ENCODE results near the gene NFU1. TPM values are rescaled to one million over a fixed set of nuclear protein-coding genes. Genes with fewer than 3 reads are reported as not detected.
A peak's percentile ranks its signal among the peaks of the same experiment; 100 is the strongest.
"Not testable (repeated sequence)": the region's sequence is repeated elsewhere in the genome, so short reads cannot be mapped to it uniquely, and the experiment has no call there.

NFU1 gene
- polyA plus RNA-seq, 12 donors = 40.2 to 61.5 (median 53.4) TPM; not detected in 1

DNA sequence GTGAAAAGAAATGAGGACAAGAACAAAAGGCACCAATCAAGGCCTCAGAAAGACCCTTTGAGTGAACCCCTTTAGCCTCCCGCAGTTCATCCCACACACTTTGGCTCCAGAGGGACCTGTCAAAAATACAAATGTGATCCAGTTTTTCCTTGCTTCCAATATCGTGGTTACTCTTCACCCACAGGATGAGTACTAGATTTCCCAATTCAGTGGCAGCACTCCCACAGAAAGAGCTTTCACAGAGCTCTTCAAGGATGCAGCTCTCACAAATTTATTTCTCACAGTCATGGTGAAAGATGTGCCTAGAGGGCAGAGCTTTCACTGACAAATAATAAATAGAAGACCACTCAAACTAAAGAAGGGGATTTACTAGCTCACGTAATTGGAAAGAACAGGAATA is 47.2 kb downstream of the NFU1 start:
- no peak for DNase-seq

DNA sequence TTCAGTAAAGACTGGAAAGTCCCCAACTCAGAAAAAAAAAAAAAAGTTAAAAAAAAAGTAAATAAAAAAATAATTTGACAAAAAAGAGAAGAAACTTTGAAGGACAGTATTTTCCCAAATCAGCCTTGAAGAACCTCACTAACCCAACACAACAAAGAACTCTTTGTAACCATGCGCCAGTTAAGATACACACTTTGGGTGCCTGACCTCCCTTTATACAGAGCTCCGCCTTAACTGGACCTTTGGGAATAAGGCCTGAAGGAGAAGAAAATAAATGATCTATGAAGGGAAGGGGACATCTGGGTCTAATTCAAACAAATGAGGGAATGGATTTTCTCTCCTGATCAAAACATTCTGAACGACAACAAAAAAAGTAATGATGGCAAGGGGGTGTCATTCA is 48.0 kb downstream of the NFU1 start:
- DNase-seq = no peak

DNA sequence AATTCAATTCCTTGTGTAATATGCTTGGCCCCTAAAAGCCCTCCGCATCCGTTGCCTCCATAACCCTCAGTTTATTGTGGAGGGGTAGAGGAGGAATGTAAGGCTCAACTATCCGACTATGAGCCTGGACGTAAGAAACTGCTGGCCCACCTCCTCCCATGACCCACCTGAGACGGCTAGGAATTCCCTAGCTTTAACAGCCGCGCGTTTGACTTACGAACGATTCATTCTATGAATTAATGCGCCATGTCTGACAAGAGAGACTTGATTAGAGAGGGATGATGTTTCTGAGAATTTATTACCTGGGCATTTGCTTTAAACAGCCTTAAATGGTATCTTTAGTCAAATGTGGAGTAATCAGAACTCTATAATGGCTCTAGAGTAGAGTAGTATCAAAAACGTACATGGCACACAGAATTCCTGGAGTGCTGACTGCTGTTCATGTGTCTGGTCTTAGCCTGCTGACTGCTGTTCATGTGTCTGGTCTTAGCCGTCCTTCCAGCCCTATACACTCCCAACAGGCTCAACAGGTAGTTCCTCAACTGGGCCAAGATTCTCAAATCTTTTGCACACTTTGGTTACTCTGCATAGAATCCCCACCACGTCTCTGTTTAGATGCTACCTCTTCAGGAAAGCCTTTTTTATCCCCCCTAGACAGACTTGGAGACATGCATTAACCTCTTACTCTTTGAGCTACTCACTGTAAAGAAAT is 49.3 kb downstream of the NFU1 start:
- no peak for DNase-seq

DNA sequence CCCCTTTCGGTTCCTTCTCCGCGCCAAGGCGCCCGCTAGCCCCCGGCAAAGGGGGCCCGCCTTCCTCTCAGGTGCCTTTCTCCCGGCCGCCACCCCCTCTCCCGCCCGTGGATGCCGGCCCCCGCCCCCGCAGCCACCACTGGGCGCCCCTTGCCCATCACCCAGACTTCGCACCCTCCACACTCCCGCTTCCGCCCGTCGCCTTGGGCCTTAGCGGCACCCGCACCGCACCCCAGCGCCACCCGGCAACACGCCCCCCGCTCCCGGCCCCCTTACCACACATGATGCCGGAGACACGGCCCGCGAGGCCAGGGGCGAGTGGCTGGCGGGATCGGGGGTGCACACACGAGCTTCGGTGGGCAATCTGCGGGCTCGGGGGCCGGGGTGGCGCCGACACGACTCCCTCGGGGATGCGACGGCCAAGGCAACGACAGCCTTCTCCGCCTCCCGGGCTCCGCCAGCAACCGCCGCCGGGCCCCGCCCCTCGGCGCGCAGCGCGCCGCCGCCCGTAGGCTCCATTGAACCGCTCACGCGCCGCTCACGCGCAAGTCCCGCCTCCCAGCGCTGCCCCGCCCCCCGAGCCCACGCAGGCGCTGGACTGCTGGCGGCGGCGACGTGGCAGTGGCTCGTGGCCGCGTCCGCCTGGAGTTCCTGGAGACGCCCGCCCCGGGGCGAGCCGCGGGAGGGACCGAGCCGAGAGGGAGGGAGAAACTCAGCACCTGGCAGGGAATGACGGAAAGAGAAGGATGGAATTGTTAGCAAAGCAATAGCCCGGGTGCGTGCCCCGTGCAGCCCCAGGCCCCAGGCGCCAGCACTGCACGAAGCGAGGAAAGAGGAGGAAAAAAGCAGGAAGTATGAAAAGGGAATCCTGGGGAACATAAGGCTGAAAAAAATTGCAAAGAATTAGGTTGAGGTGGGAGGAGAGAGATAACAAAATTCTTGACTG is 50.2 kb downstream of the NFU1 start, which contains the start of gene GFPT1:
GFPT1 (minus strand) TSS at position 439 of the 946 bp plus-strand sequence; CDS start at position 283, 156 bp downstream.
- DNase-seq = peak; percentile 95

DNA sequence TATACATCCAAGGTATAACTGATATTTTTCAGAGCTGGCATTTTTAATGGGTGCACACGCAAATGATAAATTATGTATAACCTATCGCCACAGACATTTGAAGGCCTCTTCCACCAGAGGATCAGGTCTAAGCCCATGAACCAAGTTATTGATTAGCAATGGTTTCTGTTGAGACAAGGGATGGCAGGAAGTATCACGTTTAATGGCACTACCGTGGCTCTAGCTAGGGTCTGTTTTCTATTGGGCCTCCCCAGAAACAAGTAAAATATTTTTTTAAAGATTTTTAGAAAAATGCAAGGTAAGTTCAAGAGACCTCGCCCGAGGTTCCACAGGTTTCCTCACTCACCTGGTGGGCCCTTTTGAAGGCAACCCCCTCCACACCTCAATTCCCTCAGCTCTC is 50.9 kb downstream of the NFU1 start:
- no peak for DNase-seq

DNA sequence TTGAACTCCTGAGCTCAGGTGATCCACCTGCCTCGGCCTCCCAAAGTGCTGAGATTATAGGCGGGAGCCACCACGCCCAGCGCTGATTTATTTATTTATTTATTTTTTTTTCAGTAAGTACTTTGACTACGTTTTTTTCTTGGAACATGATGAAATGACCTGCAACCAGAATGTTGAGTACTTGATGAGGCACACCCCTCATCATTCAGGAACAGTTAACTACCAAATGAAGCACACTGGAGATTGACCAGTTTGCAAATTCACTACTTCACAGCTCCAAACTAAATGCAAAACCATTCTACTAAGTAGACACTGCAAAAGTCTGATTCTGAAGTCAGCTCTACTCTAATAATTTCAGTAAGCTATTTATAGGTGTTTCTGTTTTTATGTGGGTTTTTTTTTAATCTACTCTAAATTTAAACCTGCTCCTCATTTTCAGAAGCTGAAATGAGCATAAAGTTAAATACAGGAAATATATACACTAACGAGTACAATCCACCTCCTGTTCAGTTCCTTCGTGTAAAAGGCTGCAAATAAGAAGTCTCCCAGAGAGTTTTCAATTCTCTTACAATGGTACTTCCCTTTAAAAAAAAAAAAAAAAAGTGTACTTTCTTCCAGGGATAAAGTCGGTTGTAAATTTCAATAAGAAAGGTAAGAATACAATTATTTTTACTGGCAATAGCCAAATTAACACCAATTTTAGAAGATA is 51.6 kb downstream of the NFU1 start:
- no peak for DNase-seq

DNA sequence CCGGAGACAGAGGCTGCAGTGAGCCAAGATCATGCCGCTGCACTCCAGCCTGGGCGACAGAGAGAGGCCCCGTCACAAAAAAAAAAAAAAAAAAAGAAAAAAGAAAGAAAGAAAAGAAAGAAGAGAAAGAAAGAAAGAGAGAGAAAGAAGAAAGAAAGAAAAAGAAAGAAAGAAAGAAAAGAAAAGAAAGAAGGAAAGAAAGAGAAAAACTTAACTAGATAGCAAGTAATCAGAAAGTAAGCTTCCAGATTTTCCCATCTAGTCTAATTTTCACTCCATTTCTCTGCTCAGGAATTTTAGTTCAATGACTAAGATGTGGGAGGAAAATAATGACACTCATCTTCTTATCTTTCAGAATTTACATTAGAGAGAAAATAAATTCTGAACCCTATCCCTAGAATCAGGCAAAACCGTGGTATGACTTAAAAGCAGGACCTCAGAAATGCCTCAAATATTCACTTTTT is 52.6 kb downstream of the NFU1 start:
- no peak for DNase-seq

DNA sequence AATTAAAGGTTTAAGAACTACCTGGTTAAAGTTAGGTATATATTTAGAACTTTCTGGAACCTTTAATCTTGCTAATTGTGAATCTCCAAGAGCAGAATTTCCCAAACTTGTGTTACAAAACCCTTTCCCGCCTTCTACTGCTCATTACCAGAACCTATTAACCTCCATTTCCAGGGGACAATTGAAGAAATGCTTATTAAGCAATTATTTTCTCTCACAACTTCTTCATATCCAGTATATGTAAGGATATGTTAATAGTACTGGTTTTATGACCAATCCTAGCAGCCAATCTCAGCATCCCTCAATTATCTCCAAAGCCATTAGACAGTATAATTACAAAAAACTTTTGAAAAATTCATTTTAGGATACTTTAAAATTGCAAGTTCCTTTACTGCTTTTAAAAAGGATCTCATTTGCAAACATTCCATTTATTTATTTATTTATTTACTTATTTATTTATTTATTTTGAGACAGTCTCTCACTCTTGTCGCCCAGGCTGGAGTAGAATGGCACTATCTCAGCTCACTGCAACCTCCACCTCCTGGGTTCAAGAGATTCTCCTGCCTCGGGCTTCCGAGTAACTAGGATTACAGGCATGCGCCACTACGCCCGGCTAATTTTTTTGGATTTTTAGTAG is 53.9 kb downstream of the NFU1 start:
- no peak for DNase-seq

DNA sequence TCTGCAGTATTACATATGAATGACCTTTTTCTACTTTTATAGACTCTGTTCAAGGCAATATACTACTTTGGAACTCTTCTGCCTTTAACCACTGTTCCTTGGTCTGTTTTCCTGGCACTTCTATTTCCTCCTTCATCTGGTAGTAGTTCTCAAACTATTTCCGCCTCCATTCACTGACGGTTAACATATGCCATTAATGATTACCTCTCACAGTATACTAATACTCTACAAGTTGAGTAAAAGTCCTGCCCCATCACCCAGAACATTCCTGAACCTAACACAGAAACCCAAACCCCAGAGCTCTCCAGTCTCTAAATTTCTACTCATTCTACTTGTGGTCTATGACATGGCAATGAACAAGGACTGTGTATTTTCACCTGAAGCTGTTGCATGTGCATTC is 54.7 kb downstream of the NFU1 start:
- DNase-seq = no peak

DNA sequence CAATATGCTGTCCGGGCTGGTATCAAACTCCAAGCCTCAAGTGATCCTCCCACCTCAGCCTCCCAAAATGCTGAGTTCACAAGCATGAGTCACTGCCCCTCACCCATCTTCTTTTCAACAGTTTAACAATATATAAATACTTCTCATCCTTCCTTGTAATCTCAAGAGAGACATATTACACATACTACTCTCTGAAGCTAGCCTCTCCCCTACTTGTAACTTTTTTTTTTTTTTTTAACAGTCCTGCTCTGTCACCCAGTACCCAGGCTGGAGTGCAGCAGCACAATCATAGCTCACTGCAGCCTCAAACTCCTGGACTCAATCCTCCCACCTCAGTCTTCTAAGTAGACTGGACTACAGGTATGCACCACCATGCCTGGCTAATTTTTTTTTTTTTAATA is 55.9 kb downstream of the NFU1 start:
- DNase-seq = no peak

DNA sequence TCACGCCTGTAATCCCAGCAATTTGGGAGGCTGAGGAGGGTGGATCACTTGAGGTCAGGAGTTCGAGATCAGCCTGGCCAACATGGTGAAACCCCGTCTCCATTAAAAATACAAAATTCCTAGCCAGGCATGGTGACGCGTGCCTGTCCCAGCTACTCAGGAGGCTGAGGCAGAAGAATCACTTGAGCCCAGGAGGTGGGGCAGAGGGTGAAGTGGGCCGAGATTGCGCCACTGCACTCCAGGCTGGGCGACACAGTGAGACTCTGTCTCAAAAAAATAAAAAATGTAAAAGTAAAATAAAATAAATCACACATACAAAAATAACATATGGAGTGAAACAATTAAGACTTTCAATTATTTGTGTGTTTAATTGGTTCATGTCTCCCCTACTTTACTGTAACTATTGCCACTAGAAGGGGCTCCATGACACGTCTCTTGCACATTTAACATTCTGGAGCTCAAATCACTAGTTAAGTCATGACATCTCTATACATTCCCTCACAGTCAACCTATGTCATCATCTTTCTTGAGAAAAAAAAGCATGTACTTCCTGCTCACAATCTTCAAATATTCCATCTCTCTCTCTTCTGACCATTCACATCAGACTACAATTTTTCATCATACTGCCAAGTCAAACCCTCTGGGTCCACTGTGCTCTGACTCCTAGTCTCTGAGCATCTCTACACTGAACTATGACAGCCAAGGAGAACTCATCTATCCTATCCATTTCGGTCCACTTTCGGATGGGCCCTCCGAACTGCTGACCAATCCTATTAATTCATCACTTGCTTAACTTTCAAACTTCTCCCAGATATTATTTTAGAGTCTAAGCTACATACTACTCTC is 56.9 kb downstream of the NFU1 start:
- DNase-seq = no peak

DNA sequence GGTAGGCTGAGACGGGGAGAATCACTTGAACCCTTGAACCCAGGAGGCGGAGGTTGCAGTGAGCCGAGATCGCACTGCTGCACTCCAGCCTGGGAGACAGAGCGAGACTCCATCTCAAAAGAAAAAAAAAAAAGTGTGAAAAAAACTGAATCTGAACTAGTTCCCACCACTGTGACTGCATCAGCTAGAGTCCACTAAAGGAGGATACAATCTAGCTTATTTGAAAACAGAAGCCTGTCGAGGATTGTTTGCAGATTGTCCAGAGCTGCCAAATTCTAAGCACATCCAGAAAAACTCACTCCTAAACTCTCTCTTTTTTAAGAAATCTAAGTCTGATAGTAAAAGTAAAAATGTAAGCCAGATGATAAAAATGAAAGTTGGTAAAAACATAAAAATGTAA is 60.8 kb downstream of the NFU1 start:
- no peak for DNase-seq

DNA sequence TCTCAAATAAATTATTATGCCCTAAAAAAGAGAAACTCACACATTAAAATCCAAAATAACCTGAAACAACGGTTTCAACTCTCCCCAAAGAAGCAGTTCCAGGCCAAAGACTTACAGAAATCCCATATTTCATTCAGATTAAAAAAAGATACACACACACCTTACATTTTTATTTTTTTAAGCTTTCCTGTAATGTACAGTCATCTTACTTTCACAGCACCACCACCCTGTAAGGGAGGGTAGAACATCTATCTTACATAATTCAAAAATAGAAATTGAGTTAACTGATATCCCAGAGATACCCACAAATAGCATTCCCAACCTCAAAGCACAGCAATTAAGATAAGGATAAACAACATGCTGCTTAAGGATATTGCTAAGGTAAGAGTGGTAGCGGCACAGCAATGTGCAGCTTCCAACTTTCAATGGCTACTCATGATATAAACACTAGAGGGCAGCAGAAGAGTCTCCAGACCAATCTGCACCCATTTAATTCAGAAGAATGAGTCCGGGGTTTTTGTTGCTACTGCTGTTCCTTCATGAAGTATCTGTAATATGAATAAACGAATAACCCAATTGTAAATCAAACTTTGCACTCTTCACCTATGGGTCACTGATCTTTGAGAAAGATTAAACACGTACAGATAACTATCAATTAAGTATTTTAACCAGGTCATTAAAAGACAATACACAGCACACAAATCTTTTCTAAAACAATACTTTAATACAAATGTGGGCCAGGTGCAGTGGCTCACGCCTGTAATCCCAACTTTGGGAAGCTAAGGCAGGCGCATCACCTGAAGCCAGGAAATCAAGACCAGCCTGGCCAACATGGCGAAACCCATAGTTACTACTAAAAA is 61.5 kb downstream of the NFU1 start:
- DNase-seq = no peak

DNA sequence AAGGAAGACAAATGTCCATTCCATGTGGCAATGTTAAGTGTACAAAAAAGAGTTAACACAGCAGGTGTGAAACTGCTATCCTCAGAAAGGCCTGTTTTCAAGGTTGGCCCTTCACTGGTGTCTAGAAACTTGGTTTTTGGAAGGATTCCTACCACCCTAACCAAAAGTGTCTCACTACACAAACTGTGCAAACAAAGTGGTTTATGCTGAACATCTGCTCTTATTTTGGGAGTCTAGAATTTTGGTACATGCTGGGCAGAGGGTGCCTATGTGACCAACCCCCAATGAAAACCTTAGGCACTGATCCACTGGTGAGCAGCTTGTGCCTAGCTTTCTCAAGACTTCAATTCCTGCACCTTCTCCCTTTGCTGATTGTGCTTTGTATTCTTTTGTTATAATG is 64.5 kb downstream of the NFU1 start:
- DNase-seq = no peak

DNA sequence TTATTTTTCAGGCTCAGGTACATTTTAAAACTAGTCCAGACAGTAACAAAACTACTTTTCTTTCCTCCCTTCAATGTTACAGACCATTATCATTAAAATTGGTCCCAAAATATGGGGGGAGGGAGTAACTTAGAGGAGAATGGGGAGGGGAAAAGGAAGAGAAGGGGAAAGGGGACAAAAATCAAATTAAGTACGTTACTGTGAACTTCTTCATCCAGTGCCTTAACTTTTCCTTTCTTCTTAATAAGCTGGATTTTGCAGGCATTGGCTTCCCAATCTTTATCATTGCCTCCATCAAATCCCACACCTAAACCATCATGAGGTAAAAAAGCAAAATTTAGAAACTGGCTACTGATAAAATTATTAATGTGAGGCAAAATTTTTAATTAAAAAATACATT is 67.4 kb downstream of the NFU1 start:
- no peak for DNase-seq

DNA sequence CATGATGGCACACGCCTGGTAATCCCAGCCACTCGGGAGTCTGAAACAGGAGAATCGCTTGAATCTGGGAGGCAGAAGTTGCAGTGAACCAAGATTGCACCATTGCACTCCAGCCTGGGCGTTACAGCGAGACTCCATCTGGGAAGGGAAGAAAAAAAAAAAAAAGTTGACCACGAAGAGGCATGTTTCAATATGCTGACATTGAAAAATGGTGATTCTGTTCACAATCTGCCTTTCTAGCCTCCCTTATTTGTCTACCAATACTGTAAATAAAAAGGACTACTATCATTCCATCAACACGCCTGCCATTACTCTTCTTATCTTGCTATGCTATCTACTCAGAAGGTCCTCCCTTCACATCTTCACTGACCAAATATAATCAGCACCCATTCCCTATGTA is 68.6 kb downstream of the NFU1 start:
- DNase-seq = no peak

DNA sequence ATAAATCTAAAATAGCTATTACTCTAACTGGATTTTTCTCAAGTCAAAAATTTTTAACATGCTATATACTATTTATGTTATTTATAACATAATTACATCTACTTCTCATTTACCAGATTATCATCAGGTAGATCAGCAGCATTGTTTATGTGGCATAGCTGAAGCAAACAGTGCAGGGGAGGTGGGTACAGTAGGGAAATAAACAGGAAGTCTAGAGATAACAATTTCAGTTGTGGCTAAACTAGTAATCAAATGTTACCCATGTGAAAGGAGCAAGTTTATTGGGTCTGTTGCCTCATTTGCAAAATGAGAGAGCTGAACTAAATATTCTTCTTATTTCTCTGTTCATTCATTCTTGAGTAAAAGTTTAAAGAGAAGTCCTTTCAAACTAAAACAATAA is 77.9 kb downstream of the NFU1 start:
- no peak for DNase-seq

DNA sequence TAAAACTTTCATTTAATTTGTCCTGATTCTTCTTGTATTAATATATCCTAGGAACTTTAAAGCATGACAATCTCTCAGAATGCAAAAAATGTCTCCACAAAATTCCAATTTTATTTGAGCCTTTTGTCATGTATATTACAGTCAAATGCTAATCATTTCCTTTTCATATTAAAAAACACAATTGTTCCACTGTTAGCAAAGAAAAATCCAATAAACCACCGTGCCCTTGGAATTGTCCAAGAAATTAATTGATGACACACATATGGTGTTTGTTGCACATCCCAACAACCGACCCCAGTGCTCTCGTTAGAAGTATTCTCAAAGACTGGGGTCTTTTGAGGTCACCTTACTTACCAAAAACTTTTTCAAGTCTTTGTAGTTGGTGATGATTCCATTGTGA is 78.3 kb downstream of the NFU1 start:
- no peak for DNase-seq

DNA sequence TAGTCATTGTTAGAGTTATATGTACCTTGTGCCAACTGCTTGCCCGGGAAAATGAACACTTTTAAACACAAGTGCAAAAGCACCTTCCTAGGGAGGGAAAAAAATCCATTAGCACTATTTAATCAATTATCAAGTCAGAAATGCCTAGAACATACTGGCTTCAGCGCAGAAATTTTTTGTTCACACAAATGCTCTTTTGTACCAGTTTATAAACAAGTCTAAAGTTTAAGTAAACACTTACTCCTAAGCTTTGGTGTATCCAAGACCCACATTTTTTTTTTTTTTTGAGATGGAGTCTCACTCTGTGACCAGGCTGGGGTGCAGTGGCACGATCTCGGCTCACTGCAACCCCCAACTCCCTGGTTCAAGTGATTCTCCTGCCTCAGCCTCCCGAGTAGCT is 80.8 kb downstream of the NFU1 start:
- no peak for DNase-seq

DNA sequence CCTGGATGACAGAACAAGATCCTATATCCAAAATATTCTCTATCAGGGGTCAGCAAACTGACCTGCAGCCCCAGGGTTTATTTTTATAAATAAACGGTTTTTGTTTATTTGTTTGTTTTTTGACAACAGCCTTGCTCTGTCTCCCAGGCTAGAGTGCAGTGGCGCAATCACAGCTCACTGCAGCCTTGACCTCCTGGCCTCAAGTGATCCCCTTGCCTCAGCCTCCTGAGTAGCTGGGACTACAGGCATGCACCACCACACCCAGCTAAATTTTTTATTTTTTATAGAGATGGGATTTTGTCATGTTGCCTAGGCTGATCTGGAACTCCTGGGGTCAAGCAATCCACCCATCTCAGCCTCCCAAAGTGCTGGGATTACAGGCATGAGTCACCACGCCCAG is 82.3 kb downstream of the NFU1 start:
- not testable (repeated sequence) for DNase-seq
